Immature natural killer cell (primary cell): ENCODE data around the gene CGREF1. TPM values are rescaled to one million over a fixed set of nuclear protein-coding genes. Genes with fewer than 3 reads are reported as not detected.
A peak's percentile ranks its signal among the peaks of the same experiment; 100 is the strongest.

Experiments used
- DNase-seq, 3 donors: peaks; one replicate each; pipeline ENCODE4 v3.0.0; 2022; ENCODE audit warnings: mixed read lengths in 1 of 3
- H3K27ac Mint-ChIP-seq, 6 donors: one replicate each; pipeline ENCODE4 v1.8.0; 2020; ENCODE audit warnings: mixed read lengths in 6 of 6, mild to moderate bottlenecking in 5 of 6, inconsistent platforms in 4 of 6, moderate library complexity in 3 of 6
- H3K27me3 Mint-ChIP-seq, 3 donors: one replicate each; pipeline ENCODE4 v1.8.0; 2020 to 2021; ENCODE audit warnings: low read depth in 3 of 3, mild to moderate bottlenecking in 3 of 3, mixed read lengths in 3 of 3, moderate library complexity in 3 of 3, inconsistent platforms in 1 of 3
- H3K36me3 Mint-ChIP-seq, 3 donors: one replicate each; pipeline ENCODE4 v1.8.0; 2020; ENCODE audit warnings: mixed read lengths in 3 of 3, inconsistent platforms in 2 of 3, mild to moderate bottlenecking in 2 of 3
- H3K4me1 Mint-ChIP-seq, 2 donors: one replicate each; pipeline ENCODE4 v1.8.0; 2020; ENCODE audit warnings: inconsistent platforms in 2 of 2, mild to moderate bottlenecking in 2 of 2, mixed read lengths in 2 of 2, moderate library complexity in 1 of 2
- H3K4me3 Mint-ChIP-seq, 5 donors: one replicate each; pipeline ENCODE4 v1.8.0; 2020; ENCODE audit warnings: mild to moderate bottlenecking in 5 of 5, mixed read lengths in 5 of 5, inconsistent platforms in 3 of 5, moderate library complexity in 3 of 5
- H3K9me3 Mint-ChIP-seq, 6 donors: one replicate each; pipeline ENCODE4 v1.8.0; 2020; ENCODE audit warnings: mild to moderate bottlenecking in 6 of 6, mixed read lengths in 6 of 6, inconsistent platforms in 4 of 6, moderate library complexity in 3 of 6
- polyA plus RNA-seq, 3 donors: library from polyadenylated mRNA; unstranded; fragments of 300-500 nt; fragmentation: Illumina TruSeq; gene quantifications; one replicate each; pipeline ENCODE4 v1.2.3, GENCODE V29; 2021

Gene CGREF1, protein sequence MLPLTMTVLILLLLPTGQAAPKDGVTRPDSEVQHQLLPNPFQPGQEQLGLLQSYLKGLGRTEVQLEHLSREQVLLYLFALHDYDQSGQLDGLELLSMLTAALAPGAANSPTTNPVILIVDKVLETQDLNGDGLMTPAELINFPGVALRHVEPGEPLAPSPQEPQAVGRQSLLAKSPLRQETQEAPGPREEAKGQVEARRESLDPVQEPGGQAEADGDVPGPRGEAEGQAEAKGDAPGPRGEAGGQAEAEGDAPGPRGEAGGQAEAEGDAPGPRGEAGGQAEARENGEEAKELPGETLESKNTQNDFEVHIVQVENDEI
- not detected for polyA plus RNA-seq

DNA sequence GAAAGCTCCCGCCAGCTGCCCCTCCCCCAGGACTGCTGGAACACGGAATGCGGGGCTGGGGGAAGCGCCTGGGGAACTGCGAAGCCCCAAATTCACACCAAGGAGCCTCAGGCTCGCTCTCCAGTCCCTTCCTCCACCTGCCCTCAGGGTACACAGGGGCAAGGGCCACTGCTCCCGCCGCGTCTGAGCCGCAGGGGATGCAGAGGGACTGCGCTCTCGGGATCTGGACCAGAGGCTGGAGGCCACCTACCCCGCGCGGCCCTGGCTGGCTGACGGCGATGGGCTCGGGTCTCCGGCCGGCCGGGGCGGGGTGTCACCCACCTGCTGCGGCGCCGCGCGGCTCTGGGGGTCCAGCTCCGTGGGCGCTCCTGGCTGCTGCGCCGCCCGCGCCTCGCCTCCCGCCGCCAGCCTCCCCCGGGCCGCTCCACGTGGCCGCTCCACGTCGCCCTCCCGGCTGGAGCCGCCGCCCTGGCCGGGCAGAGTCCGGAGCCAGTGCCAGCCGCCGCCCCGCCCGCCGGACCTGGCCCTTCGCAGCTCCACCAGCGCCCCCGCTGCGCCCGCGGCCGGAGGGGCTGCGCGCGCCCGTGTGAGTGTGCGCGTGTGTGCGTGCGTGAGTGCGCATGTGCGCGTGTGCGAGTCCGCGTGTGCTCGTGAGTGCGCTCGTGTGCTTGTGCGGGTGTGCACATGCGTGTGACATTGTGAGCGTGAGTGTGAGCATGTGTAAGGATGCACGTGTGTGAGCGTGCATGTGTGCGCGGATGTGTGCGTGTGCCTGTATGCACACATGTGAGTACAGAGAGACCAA is at the start of gene CGREF1:
TSS of gene CGREF1 (minus strand) at position 604 of the 805 bp plus-strand sequence. CDS start 14,762 bp downstream, outside the sequence.
- Mint-ChIP-seq H3K27me3 (peaks cover 5 to 19% (median 10%) of the 10 kb centered on the region in 3 donors), H3K9me3 (no peaks in the 10 kb centered on the region), H3K4me3 (peak within 1 kb of the TSS; percentile 46 to 79 (median 66)), H3K4me1 (peaks cover 17 to 22% of the 10 kb centered on the region in 2 donors), H3K36me3 (peaks cover 0 to 3% (median 0%) of the 10 kb centered on the region in 3 donors), H3K27ac (no peak within 1 kb of the TSS)
- no peak for DNase-seq

DNA sequence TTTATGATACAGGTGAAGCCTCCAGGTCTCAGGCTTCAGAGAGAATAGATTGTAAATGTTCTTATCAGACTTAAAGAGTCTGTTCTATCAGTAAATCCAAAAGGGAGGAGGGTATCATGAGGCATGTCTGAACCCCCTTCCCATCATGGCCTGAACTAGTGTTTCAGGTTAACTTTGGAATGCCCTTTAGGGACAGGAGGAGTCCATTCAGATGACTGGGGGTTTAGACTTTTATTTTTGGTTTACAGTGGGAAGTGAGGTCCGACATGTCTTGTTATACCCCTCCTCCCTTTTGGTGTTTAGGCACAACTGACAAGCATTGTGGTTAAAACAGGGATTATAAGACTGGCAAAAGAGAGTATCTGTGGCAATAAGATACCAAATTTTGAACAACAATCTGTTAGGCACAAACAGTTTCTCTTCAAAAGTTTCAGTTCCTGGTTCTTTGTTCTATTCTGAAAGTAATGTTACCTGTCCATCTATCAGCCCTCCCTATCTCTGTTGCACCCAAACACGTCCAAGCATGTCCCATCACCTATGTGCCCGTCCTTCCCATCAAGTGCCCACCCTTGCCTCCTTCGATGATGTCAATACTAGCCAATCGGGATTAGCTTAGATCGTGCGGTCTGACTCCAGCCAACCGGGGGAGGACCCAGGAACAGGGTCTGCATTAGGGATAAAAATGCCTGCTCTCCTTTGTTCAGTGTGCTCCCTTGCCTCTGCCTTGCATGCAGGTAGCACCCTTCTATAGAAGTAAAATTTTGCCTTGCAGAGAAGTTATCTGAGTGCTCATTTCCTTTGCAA is 46.2 kb upstream of the CGREF1 start:
- DNase-seq: no peak
- Mint-ChIP-seq H3K27me3 (peaks cover 0 to 3% (median 2%) of the 10 kb centered on the region in 3 donors), H3K27ac (no peak overlapping the region), H3K9me3 (no peaks in the 10 kb centered on the region), H3K36me3 (no peaks in the 10 kb centered on the region), H3K4me3 (no peak overlapping the region), H3K4me1 (peaks cover 0 to 4% of the 10 kb centered on the region in 2 donors)

DNA sequence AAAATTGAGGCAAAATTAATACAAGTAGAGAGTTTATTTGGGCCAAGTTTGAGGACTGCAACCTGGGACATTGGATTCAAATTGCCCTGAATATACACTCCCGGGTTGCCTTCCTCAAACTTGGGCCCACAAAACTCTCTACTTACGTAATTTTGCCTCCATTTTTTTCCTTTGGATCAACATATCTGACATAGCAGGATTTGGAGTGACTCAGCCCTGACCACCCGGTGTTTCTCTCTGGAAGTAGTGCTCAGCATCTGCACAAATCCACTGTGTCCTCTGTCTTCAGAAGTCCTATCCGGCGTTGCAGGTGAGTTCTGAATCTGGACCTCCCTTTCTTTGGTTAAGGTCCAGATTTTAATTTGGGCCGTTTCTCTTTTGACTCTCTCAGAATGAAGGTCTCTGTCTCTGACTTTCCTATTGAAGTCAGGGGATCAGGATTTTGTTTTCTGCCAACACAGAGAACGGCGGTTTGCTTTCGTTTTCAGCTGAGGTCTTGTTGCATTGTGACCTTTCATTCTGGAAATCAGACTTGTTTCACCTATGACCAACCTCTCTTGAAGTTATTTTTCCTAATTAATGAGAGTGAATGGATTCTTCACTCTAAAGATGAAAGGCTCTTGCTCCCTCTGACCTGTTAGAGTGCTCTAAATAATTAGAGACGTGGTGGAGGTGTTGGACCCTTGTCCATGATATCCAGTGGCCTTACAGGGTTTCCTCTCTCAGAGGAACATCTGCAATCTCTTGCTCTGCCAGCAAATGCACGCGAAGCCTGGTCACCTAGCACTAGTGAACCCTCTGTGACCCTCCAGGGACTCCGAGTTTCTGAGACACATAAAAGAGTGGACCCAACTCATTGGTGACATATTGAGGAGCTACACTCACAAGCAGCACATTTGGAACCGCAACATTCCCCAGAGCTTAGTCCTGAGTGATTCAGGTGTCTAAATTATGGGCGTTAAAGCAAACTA is 43.5 kb upstream of the CGREF1 start:
- no peaks in the 10 kb centered on the region for H3K36me3 Mint-ChIP-seq
- no peak overlapping the region for H3K4me3 Mint-ChIP-seq
- H3K4me1 Mint-ChIP-seq: no peaks in the 10 kb centered on the region
- no peaks in the 10 kb centered on the region for H3K9me3 Mint-ChIP-seq
- DNase-seq: no peak
- H3K27me3 Mint-ChIP-seq: peaks cover 0 to 3% (median 2%) of the 10 kb centered on the region in 3 donors
- H3K27ac Mint-ChIP-seq: no peak overlapping the region

DNA sequence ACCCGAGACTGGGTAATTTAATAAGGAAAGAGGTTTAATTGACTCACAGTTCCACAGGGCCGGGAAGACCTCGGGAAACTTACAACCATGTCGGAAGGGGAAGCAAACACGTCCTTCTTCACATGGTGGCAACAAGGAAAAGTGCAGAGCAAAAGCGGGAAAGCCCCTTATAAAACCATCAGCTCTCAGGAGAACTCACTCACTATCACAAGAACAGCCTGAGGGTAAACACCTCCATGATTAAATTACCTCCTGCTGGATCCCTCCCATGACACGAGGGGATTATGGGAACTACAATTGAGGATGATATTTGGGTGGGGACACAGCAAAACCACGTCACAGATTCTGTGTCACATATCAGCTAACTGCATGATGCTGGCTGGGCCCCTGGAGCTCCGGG is 41.3 kb upstream of the CGREF1 start:
- H3K27ac Mint-ChIP-seq: no peak overlapping the region
- H3K27me3 Mint-ChIP-seq: peaks cover 0 to 2% (median 1%) of the 10 kb centered on the region in 3 donors
- H3K36me3 Mint-ChIP-seq: no peaks in the 10 kb centered on the region
- no peak for DNase-seq
- H3K9me3 Mint-ChIP-seq: no peaks in the 10 kb centered on the region
- no peaks in the 10 kb centered on the region for H3K4me1 Mint-ChIP-seq
- H3K4me3 Mint-ChIP-seq: no peak overlapping the region

DNA sequence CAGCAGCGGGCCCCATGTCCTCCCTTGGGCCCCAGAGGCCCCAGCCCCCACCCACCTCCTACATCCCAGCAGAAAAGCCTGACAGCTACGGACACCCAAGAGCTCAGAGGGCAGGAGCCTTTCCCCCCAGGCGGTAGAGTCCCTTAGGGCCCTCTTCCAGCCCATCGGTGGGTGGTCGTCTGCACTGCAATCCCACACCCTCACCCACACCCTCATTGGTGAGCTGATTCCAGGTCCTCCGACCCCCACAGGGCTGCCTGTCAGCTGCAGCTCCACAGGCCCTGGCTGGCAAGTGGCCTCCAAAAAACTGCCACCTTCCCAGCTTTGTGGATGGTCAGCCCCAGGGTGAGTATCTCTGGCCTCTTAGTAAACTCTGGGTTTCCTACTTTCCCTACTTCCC is 40.3 kb upstream of the CGREF1 start:
- H3K27ac Mint-ChIP-seq: no peak overlapping the region
- no peak overlapping the region for H3K4me3 Mint-ChIP-seq
- no peaks in the 10 kb centered on the region for H3K36me3 Mint-ChIP-seq
- no peaks in the 10 kb centered on the region for H3K4me1 Mint-ChIP-seq
- no peaks in the 10 kb centered on the region for H3K9me3 Mint-ChIP-seq
- no peak for DNase-seq
- H3K27me3 Mint-ChIP-seq: peaks cover 0 to 2% (median 1%) of the 10 kb centered on the region in 3 donors

DNA sequence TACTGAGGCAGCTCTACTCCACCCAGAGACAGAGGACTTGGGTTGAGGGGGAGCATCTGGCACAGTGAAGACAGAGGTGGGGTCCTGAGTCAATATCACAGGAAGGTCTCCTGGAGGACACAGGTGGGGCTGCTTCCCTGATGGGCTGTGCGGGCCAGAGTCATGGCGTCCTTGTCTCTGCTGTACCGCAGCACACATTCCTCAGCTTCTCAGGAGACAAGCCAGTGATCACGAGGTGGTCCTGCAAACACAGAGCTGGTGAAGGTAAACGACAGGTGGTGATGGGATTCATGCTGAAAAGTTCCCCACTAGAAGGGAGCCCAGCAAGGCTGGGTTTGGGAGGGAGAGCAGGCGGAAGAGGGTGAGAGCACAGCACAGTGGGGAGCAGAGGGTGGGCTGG is 39.5 kb upstream of the CGREF1 start:
- H3K27me3 Mint-ChIP-seq: peaks cover 0 to 2% (median 1%) of the 10 kb centered on the region in 3 donors
- no peak for DNase-seq
- H3K36me3 Mint-ChIP-seq: no peaks in the 10 kb centered on the region
- H3K9me3 Mint-ChIP-seq: no peaks in the 10 kb centered on the region
- no peak overlapping the region for H3K4me3 Mint-ChIP-seq
- H3K27ac Mint-ChIP-seq: no peak overlapping the region
- no peaks in the 10 kb centered on the region for H3K4me1 Mint-ChIP-seq

DNA sequence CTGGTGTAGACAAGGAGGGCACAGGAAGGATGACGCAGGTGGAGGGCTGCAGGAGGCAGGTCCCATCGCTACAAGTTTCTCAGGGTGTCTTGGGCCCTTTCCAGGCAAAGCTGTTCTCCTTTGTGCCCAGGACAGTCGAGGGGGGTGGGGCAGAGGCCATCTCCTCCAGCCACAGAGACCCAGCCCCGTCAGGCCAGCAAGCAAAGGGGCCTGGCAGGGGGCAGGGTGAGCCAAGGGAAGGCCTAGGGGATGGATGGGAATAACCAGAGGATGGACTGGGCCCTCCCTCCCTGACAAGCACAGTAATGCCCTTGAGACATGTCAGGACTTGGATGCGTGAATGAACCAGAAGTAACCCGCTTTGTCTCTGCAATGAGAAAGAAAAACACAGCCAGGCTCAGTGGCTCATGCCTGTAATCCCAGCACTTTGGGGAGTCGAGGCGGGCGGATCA is 36.2 kb upstream of the CGREF1 start:
- H3K4me1 Mint-ChIP-seq: no peaks in the 10 kb centered on the region
- peaks cover 0 to 2% (median 2%) of the 10 kb centered on the region in 3 donors for H3K27me3 Mint-ChIP-seq
- H3K9me3 Mint-ChIP-seq: no peaks in the 10 kb centered on the region
- no peak overlapping the region for H3K27ac Mint-ChIP-seq
- H3K36me3 Mint-ChIP-seq: no peaks in the 10 kb centered on the region
- H3K4me3 Mint-ChIP-seq: no peak overlapping the region
- DNase-seq: no peak

DNA sequence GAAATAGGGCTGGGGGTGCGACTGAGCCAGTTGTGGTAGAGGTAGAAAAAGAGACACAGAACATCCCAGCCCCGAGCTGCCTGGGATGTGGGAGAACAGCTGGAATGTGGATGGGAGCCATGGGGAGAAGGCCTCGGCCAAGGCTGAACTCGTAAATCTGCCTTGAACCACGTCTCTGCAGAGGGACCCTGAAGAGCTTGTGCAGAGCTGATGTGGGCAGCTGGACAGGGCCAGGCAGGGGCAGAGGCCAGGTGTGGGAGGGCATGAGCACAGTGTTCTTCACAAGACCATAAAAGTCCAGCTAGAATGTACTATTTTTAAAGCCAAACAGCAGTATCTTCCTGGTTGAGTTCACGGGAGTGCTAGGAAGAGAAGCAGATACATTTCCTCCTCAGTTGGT is 35.6 kb upstream of the CGREF1 start:
- no peaks in the 10 kb centered on the region for H3K36me3 Mint-ChIP-seq
- no peak overlapping the region for H3K4me3 Mint-ChIP-seq
- H3K27me3 Mint-ChIP-seq: peaks cover 0 to 2% (median 2%) of the 10 kb centered on the region in 3 donors
- H3K27ac Mint-ChIP-seq: no peak overlapping the region
- H3K9me3 Mint-ChIP-seq: no peaks in the 10 kb centered on the region
- DNase-seq: no peak
- H3K4me1 Mint-ChIP-seq: no peaks in the 10 kb centered on the region

DNA sequence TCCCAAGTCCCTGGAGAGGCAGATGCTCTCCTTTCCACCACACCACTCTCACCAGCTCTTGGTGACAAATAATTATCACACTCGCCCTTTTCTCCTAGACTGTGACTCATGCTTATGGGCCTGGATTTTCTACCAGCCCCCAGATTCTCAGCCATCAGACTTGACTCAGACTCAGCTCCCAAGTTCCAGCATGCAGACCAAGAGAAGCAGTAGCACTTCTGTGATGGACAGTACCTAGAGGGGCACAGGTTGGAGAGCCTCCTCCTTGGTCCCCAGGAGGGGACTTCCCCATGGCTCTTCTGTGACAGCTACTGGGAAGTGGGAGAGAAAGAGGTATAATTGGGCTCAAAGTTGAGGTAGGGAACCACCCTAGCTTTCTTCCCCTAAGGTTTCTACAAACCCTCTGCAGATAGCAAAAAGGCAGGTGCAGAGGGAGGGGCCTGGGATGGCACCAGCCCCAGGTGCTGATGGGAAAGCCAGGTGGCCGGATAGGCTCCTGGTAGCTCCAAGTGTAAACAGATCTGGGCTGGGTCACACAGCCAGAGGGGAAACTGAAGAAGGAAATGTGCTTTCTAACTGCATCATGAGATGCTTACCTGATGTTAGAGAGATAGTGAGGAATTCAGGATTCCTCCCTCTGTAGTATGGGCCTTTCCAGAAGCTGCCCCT is 34.0 kb upstream of the CGREF1 start:
- peaks cover 2 to 4% (median 3%) of the 10 kb centered on the region in 3 donors for H3K27me3 Mint-ChIP-seq
- H3K4me3 Mint-ChIP-seq: no peak overlapping the region
- H3K27ac Mint-ChIP-seq: no peak overlapping the region
- no peaks in the 10 kb centered on the region for H3K36me3 Mint-ChIP-seq
- no peak for DNase-seq
- H3K4me1 Mint-ChIP-seq: no peaks in the 10 kb centered on the region
- no peaks in the 10 kb centered on the region for H3K9me3 Mint-ChIP-seq

DNA sequence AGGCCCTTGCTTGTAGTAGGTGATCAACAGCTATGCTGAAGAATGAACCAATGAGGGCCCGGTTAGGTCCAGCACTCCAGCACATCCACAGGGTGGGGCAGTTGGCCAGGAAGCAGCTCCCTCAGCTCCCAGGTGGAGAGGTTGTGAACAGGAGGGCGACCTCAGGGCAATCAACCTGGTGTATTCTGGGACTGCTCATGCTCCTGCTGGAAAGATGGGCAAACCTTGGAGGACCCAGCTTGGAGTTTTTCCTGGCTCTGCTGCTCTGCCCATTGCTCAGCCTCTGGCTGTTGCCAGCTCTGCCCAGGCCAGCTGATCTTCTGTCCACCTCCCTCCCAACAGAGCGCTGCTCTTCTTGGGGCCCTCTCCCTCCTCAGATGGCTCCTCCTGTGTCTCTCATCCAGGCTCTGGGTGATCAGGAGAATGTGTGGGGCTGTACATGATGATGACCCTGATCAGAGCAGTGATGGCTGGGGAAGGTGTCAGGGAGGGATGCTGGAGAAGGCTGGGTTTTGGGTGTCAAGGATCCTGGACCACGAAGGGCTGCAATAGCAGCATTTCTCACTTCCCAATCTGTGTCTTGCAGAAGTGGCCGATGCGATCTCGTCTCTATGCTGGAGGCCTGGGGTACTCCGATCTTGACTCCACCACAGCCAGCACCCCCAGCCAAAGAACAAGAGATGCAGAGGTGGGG is 33.3 kb upstream of the CGREF1 start:
- H3K4me3 Mint-ChIP-seq: no peak overlapping the region
- H3K27ac Mint-ChIP-seq: no peak overlapping the region
- H3K36me3 Mint-ChIP-seq: no peaks in the 10 kb centered on the region
- peaks cover 2 to 6% (median 4%) of the 10 kb centered on the region in 3 donors for H3K27me3 Mint-ChIP-seq
- H3K4me1 Mint-ChIP-seq: no peaks in the 10 kb centered on the region
- no peaks in the 10 kb centered on the region for H3K9me3 Mint-ChIP-seq
- DNase-seq: no peak

DNA sequence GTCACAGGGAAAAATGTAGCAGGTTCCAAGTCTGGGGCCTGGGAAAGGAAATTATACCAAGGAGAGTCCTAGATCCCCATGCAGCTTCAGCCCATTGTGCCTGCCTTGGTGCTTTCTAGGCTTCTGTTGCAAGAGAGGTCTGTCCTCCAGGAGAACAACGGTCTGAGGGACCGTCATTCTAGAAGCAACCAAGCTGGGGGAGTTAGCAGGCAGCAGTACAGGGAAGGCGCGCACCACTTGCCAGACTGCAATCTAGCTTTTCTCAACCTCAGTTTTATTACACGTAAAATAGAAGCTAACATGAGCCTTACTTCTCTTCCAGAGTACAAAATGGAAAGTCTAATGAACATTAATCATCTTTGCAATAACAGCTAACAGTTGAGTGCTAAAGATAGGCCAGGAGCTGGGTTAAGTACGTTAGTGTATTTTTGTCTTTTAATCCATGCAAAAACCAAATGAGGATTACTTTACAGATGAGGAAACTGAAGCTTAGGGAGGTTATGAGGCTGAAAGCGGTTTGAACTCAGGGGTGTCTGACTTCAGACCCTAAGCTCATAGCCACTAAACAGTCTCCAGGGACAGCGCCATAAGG is 31.8 kb upstream of the CGREF1 start:
- no peaks in the 10 kb centered on the region for H3K9me3 Mint-ChIP-seq
- no peaks in the 10 kb centered on the region for H3K4me1 Mint-ChIP-seq
- no peak overlapping the region for H3K27ac Mint-ChIP-seq
- no peak overlapping the region for H3K4me3 Mint-ChIP-seq
- DNase-seq: no peak
- H3K27me3 Mint-ChIP-seq: peaks cover 1 to 9% (median 4%) of the 10 kb centered on the region in 3 donors
- H3K36me3 Mint-ChIP-seq: no peaks in the 10 kb centered on the region
